Measurements from ENCODE around the gene MIAT.

DNA sequence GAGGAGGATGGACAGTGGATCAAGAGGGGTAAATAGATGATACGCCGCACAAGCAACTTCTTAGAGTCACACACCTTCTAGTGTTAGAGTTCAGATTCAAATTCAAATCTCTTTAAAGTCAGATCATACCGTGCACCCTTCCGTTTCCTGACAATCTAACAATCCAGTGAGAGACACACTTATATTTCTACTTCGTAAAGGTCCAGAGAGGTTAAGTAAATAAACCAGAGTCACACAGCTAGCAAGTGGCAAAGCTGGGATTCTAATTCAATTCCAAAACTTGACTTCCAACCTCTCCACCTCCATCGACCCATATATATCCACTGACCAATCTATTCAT lies 34.0 kb downstream of the MIAT start:
- TF ChIP-seq GATA2 (IDR thresholded peaks at IDR 0.05; ENCODE audit: low read depth, low read length) (no peak), GATA3 (IDR thresholded peaks at IDR 0.05; ENCODE audit: low read depth, low read length) (no peak)

All from SH-SY5Y (cell line).